SKM-1 (cell line): ENCODE data around the gene ZBTB25.

Experiments used
- DNase-seq: peaks from one replicate; lab custom pipeline; 2025; ENCODE audit not compliant: unreplicated experiment; lab: John Stamatoyannopoulos, UW

Gene ZBTB25

GRCh38 chr14:64405295-64405694 lies 98.3 kb downstream of the ZBTB25 start:
- no peak for DNase-seq

- no peak for DNase-seq
These were observed 101.7 kb downstream of the ZBTB25 start for GRCh38 chr14:64401949-64402348.

GRCh38 chr14:64400829-64401459 lies 102.7 kb downstream of the ZBTB25 start:
- DNase-seq: no peak
